Prostate gland (tissue), 2 donors: ENCODE measurements around the gene ACOT9. TPM values are rescaled to one million over a fixed set of nuclear protein-coding genes. Genes with fewer than 3 reads are reported as not detected.
"Not testable (repeated sequence)": the region's sequence is repeated elsewhere in the genome, so short reads cannot be mapped to it uniquely, and the experiment has no call there.

Experiments
- DNase-seq: peaks from one replicate; pipeline ENCODE4 v3.0.0-alpha.2; 2019; ENCODE audit warnings: low spot score
- H3K27ac ChIP-seq, 2 donors: fragments of 200-600 bp; sonication (generic); 2 replicates each; pipeline ENCODE4 v1.5.1; 2017 to 2019
- H3K27me3 ChIP-seq: fragments of 200-600 bp; sonication (generic); replicated peaks from 2 replicates; pipeline ENCODE4 v1.5.1; 2019; ENCODE audit not compliant: insufficient read depth
- H3K36me3 ChIP-seq, 2 donors: fragments of 200-600 bp; sonication (generic); 1 replicate in 1 of 2; 2 replicates in 1 of 2; pipeline versions ENCODE4 v1.5.1 to v1.8.1; 2017 to 2019
- H3K4me1 ChIP-seq: fragments of 200-600 bp; sonication (generic); replicated peaks from 2 replicates; pipeline ENCODE4 v1.5.1; 2019
- H3K4me3 ChIP-seq, 2 donors: fragments of 200-600 bp; sonication (generic); 2 replicates each; pipeline ENCODE4 v1.5.1; 2017 to 2019
- H3K9me3 ChIP-seq: fragments of 200-600 bp; sonication (generic); 2 replicates; pipeline ENCODE4 v1.5.1; 2017
- POLR2A ChIP-seq: fragments of 450-650 bp; IDR thresholded peaks from one replicate; pipeline ENCODE4 v1.6.1; 2016; ENCODE audit warnings: antibody characterized with exemption, mild to moderate bottlenecking
- POLR2AphosphoS5 ChIP-seq: sonication (generic); formaldehyde crosslinking; IDR thresholded peaks from one replicate; pipeline ENCODE4 v1.6.1; 2017; ENCODE audit warnings: antibody characterized with exemption
- WGBS: methylation state at CpG from one replicate; pipeline ENCODE4 v1.1.5; 2018; 5-methylcytosine and 5-hydroxymethylcytosine counted together
- intact Hi-C: fragments of 100-400 bp; cut with DNase I; formaldehyde crosslinking; loops from one replicate; pipeline ENCODE4 v1.14.2; 2022
- total RNA-seq, 2 donors: library from RNA; depleted of rRNA; stranded (reverse); fragments of >200 nt; gene quantifications; one replicate each; pipeline ENCODE4 v1.1.0, GENCODE V29; 2016
- TF ChIP-seq, protein P1 (sequence below), 4 experiments: fragments of 200-600 bp in 2 of 4; fragments of 450-650 bp in 2 of 4; sonication (generic) in 2 of 4; IDR thresholded peaks; 1 replicate in 3 of 4; 2 replicates in 1 of 4; pipeline ENCODE4 v1.5.1; 2016 to 2019; ENCODE audit warnings: antibody characterized with exemption in 4 of 4, mild to moderate bottlenecking in 2 of 4, moderate library complexity in 2 of 4

The ACOT9 gene
- total RNA-seq, 2 donors from 2014 or later = 19.6 to 31.5 TPM

GRCh38 chrX:23704673-23705206 is 38.3 kb downstream of the ACOT9 start:
- Histone ChIP-seq H3K27me3 (no peaks in the 10 kb centered on the region), H3K4me1 (no peaks in the 10 kb centered on the region), H3K36me3 (no peaks in the 10 kb centered on the region), H3K4me3 (no peak overlapping the region), H3K9me3 (no peaks in the 10 kb centered on the region), H3K27ac (no peak overlapping the region)
- WGBS = 86% methylated on average over 5 of the region's 5 CpGs
- no peak for DNase-seq
- TF ChIP-seq, protein P1, sequence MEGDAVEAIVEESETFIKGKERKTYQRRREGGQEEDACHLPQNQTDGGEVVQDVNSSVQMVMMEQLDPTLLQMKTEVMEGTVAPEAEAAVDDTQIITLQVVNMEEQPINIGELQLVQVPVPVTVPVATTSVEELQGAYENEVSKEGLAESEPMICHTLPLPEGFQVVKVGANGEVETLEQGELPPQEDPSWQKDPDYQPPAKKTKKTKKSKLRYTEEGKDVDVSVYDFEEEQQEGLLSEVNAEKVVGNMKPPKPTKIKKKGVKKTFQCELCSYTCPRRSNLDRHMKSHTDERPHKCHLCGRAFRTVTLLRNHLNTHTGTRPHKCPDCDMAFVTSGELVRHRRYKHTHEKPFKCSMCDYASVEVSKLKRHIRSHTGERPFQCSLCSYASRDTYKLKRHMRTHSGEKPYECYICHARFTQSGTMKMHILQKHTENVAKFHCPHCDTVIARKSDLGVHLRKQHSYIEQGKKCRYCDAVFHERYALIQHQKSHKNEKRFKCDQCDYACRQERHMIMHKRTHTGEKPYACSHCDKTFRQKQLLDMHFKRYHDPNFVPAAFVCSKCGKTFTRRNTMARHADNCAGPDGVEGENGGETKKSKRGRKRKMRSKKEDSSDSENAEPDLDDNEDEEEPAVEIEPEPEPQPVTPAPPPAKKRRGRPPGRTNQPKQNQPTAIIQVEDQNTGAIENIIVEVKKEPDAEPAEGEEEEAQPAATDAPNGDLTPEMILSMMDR (IDR thresholded peaks at IDR 0.05) = no peak
- TF ChIP-seq POLR2AphosphoS5 (no peak), POLR2A (no peak)
- intact Hi-C loops = no loop called here

- Histone ChIP-seq H3K36me3 (no peaks in the 10 kb centered on the region), H3K27ac (no peak overlapping the region), H3K9me3 (no peaks in the 10 kb centered on the region), H3K4me3 (no peak overlapping the region), H3K27me3 (no peaks in the 10 kb centered on the region), H3K4me1 (no peaks in the 10 kb centered on the region)
- intact Hi-C loops = no loop called here
- 80% methylated on average over 13 of the region's 16 CpGs for WGBS
- TF ChIP-seq POLR2AphosphoS5 (no peak), POLR2A (no peak)
- TF ChIP-seq, protein P1 (IDR thresholded peaks at IDR 0.05) = no peak
- no peak for DNase-seq
Measured at GRCh38 chrX:23699636-23700194, 43.4 kb downstream of the ACOT9 start.

GRCh38 chrX:23694606-23695005 is 48.5 kb downstream of the ACOT9 start:
- H3K4me1 ChIP-seq = no peaks in the 10 kb centered on the region
- intact Hi-C loops = loop anchor here (5.0 kb wide), 2 partner anchors 88 to 208 kb away; partner anchors contain the start of gene SAT1
- peak; percentile 46 for DNase-seq
- no peaks in the 10 kb centered on the region for H3K36me3 ChIP-seq
- H3K27me3 ChIP-seq = no peaks in the 10 kb centered on the region
- H3K9me3 ChIP-seq = no peaks in the 10 kb centered on the region
- H3K27ac ChIP-seq = no peak overlapping the region
- TF ChIP-seq POLR2A (no peak), POLR2AphosphoS5 (no peak)
- TF ChIP-seq, protein P1 (IDR thresholded peaks at IDR 0.05) = peak in 3 of 4 experiments; percentile 17 to 38 (median 30)
- WGBS = 7% methylated on average over 8 of the region's 8 CpGs
- H3K4me3 ChIP-seq = no peak overlapping the region

- H3K36me3 ChIP-seq = no peaks in the 10 kb centered on the region
- intact Hi-C loops = loop anchor here (5.0 kb wide), 2 partner anchors 90 to 210 kb away; partner anchors contain the start of gene SAT1
- no peak for DNase-seq
- no peaks in the 10 kb centered on the region for H3K27me3 ChIP-seq
- no peak overlapping the region for H3K27ac ChIP-seq
- no peak overlapping the region for H3K4me3 ChIP-seq
- no peaks in the 10 kb centered on the region for H3K9me3 ChIP-seq
- 87% methylated on average over 7 of the region's 8 CpGs for WGBS
- H3K4me1 ChIP-seq = no peaks in the 10 kb centered on the region
- TF ChIP-seq POLR2AphosphoS5 = no peak
- TF ChIP-seq POLR2A = no peak
- TF ChIP-seq, protein P1 (IDR thresholded peaks at IDR 0.05) = no peak
Measured at GRCh38 chrX:23692166-23692565, 50.9 kb downstream of the ACOT9 start.

GRCh38 chrX:23676486-23676885 is 66.6 kb downstream of the ACOT9 start:
- H3K36me3 ChIP-seq, H3K4me1 ChIP-seq, DNase-seq, H3K4me3 ChIP-seq, H3K27ac ChIP-seq, H3K9me3 ChIP-seq, intact Hi-C loops, H3K27me3 ChIP-seq: not testable (repeated sequence)
- WGBS = 92% methylated on average over 3 of the region's 3 CpGs
